ENCODE measurements around the gene POLR1E.
A peak's percentile ranks its signal among the peaks of the same experiment; 100 is the strongest.
"Not testable (repeated sequence)": the region's sequence is repeated elsewhere in the genome, so short reads cannot be mapped to it uniquely, and the experiment has no call there.

POLR1E gene

DNA sequence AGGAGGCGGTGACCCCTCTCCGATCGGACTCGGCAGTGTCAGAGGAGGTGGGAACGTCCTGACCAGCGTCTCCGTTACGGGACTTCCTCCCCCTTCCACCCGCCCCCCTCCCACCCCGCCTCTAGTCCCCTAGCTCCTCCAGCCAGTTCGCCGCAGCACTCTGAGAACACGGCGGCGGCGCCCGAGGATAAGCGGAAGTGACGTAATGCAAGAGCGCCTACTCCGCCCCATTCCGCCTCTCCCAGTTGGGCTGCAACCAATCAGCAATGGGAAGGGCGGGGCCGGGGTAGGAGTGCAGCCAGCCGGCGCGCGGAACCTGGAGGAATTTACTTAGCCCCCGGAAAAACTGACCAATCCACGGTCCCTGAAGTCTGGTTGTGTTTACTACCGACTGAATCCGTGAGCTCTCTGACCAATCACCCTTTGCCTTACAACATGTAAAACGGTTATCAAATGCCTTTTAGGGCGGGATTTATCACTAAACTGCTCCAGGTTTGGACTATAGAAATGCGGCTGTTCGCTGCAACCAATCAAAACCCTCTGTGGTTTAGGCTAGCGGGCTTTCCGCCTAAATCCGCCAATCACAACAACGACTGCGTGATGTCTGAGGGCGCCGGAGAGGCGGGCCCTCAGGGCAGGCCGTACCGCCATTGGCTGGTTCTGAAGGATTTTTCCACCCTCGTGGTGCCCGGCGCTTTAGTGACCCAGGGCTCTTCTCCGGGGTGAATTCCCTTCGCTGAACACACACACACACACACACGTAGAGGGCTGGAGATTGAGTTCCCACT, 20.3 kb upstream of the POLR1E start, which contains the start of gene ZBTB5:
TSS of gene ZBTB5 (minus strand) at position 202 of the 788 bp plus-strand sequence. CDS start 22,899 bp downstream, outside the sequence.
- DNase-seq, result peak; percentile 99

DNA sequence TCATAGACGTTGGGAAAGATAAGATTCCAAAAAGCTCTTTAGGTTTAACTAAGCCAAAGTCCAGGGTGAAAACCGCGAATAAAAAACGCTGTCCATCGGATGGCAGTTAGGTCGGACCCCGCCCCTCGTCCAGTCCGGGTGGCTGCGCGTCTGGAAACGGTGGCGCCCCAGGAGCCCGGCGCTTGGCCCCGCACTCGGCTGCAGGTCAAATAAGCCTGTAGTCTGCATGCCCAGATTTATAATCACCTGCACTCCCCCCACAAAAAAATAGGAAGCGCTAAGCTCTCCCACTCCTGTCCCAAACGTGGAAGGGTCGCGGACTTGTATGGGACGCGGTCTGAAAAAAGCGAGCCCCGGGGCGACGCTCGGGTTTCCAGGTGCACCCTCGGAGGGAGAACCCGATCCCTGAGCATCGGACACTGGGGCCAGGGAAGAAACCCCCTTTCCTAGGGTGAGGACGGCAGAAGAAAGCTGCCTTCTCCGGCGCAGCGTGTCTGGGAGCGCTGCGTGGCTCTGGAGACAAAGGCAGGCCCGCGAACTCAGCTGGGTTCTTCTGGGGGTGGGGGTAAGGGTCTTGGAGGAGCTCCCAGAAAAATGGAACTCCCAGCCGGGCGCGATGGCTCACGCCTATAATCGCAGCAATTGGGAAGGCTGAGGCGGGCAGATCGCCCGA, 19.6 kb upstream of the POLR1E start:
- DNase-seq, result no peak

DNA sequence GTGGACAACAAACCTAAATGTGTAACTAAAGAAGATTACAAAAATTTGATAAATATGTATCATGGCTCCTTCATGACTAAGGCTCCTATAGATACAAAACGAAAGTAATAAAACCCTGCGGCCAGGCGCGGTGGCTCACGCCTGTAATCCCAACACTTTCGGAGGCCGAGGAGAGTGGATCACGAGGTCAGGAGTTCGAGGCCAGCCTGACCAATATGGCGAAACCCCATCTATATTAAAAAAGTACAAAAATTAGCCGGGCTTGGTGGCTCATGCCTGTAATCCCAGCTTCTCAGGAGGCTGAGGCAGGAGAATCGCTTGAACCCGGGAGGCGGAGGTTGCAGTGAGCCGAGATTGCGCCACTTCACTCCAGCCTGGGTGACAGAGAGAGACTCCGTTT, 18.2 kb upstream of the POLR1E start:
- DNase-seq, result not testable (repeated sequence)

DNA sequence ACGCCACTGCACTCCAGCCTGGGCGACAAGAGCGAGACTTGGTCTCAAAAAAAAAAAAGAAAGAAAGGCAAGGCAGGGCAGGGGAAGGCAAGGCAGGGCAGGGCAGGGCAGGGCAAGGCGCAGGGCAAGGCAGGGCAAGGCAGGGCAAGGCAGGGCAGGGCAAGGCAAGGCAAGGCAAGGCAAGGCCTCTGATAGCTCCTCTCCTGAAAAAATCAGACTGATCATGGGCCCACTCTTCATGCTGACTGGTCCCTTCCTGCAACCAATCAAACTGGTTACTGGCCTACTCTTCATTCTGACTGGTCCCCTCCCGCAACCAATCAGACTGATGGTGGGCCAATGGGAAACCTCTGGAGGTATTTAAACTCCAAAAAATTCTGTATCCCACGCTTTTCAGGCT, 17.1 kb upstream of the POLR1E start:
- DNase-seq, result no peak

DNA sequence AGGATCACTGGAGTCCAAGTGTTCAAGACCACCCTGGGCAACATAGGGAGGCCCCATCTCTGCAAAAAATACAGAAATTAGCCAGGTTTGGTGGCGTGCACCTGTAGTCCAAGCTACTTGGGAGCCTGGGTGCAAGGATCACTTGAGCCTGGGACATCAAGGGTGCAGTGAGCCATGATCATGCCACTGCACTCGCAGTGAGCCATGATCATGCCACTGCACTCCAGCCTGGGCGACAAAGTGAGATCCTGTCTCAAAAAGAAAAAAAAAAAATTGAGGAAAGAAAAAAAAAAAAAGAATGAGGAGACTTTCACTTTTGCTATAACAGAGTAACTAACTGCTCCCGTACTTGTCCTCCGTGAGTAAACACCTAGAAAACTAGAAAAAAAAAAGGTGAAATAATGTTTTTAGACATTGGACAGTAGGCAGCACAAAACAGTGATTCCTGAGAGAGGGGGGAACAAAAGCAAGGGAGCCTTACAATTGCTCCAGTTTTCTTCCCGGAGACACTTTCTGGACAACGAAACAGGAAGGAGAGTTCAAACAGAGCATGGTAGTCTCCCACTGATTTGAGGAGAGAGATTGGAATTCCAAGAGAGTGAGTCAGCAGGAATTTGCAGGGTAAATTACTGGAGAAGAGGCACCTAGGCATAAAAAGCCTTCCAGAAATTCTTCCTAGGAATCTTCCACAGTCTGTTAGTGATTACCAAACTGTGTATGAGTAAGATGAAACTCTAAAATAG, 13.6 kb upstream of the POLR1E start:
- no peak for DNase-seq

DNA sequence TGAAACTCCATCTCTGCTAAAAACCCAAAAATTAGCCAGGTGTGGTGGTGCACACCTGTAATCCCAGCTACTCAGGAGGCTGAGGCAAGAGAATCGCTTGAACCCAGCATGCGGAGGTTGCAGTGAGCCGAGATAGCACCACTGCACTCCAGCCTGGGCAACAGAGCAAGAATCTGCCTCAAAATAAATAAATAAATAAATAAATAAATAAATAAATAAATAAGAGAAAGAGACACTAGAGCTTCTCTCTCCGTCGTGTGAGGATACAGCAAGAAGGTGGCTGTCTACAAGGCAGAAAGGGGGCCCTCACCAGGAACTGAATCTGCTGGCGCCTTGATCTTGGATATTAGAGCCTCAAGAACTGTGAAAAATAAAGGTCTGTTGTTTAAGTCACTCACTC, 11.8 kb upstream of the POLR1E start:
- not testable (repeated sequence) for DNase-seq

DNA sequence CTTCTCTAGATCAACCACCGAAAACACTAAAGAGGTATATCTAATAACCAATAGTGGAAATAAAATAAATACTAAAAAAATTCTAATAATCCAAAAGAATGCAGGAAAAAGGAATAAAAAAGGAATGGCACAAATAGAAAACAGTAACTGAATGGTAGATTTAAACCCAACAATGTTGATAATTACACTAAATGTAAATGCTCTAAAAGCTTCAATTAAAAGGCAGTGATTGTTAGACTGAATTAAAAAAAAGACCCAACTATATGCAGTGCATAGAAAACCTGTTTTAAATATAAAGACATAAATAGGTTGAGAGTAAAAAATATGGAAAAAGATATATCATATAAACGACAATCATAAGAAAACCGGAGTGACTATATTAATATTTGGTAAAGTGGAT, 11.3 kb upstream of the POLR1E start:
- DNase-seq, result no peak

DNA sequence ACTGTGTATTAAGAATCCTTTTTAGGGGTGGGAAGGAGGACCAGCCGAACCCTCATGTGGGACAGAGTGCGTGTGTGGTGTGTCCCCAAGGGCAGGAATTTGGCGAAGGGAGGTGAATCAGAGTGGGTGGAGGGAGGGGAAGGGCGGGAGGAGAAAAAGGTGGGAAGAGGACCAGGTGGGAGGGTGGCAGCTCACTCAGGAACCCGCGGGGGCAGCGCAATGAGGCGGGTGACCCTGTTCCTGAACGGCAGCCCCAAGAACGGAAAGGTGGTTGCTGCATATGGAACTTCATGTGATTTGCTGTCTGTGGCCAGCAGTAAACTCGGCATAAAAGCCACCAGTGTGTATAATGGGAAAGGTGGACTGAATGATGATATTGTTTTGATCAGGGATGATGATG, 8.8 kb upstream of the POLR1E start:
- no peak for DNase-seq

DNA sequence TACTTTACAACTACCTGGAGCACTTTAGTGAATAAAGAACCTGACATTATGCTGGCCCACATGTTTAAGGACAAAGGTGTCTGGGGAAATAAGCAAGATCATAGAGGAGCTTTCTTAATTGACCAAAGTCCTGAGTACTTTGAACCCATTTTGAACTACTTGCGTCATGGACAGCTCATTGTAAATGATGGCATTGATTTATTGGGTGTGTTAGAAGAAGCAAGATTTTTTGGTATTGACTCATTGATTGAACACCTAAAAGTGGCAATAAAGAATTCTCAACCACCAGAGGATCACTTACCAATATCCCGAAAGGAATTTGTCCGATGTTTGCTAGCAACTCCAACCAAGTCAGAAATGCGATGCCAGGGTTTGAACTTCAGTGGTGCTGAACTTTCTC, 8.3 kb upstream of the POLR1E start:
- DNase-seq, result not testable (repeated sequence)

DNA sequence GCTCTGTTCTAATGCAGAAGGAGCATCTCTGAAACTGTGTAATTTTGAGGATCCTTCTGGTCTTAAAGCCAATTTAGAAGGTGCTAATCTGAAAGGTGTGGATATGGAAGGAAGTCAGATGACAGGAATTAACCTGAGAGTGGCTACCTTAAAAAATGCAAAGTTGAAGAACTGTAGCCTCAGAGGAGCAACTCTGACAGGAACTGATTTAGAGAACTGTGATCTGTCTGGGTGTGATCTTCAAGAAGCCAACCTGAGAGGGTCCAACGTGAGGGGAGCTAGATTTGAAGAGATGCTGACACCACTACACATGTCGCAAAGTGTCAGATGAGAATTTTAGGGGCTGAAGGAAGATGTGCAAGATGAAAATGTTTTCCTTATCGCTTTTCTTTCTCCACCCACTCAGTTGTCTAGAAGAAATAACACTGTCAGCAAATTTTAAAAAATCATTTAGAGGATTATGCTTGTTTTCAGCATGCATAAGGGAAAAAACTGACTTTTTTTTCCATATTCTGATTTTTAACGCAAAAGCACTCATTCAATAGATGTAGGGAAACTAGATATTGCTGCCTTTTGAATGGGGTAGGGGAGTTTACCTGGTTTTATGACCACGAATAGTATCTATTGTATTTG, 7.6 kb upstream of the POLR1E start:
- DNase-seq, result not testable (repeated sequence)

DNA sequence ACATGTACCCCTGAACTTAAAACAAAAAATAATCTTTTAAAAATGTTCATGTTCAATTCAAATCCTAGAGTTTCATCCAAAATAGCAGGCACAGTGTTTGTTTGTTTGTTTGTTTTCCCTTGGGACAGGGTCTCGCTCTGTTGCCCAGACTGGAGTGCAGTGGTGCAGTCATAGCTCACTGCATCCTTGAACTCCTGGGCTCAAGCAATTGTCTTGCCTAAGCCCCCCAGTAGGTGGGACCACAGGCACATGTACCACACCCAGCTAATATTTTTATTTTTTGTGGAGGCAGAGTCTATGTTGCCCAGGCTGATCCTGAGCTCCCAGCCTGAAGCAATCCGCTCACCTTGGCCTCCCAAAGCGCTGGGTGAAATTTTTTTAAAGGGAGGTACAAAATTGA, 5.0 kb upstream of the POLR1E start:
- no peak for DNase-seq

DNA sequence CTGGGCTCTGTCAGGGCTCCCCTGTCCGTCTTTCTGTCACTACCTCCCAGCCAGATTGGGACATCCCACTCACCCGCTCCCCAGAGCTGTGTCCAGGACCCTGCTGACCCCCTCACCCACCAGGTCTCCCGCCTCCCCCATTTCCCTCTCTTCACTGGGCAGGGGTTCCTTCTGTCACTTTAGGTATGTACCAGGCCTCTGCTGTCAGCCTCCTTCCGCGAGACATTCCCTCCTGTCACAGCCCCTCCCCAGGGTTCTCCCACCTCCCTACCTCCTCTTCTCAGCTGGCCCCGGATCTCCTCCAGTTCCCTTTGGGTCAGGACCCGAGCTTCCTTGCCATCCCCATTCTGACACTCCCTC, 488 bp downstream of the POLR1E start:
- DNase-seq, result no peak

DNA sequence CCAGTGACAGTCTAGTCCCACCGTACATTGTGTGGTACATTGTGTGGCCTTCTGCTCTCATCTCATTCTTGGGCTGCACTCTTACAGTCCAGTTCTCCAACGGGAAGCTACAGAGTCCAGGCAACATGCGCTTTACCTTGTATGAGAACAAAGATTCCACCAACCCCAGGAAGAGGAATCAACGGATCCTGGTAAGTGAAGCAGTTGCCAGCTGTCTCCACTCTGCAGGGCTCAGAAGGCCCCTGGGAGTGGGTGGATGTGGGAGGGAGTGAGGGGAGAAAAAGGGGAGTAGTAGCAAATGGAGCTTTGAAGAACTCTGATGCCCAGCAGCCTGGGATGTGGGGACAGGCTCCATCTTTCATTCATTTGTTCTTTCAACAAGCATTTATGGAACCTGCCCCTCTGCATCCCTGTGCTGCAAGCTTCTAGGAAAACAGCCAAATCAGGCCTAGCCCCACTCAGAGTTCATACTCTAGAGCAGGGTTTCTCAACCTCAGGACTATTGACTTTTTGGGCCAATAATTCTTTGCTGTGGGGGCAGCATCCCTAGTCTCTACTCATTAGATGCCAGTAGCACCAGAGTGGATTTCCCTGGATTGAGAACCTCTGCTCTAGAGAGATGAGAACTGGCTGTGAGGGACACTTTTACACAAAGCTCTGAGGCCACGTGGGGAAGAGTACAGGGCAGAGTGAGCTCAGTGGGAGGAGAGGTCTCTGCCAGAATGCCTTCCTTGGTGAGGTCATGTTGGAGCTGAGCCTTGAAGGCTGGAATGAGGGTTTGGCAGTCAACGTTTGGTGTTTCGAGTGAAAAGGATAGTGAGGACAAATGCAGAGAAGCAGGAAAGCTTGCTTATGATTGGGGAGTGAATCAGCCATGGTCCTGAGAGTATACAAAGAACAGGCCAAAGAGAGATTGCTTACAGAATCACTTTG, 1.1 kb downstream of the POLR1E start:
- no peak for DNase-seq

DNA sequence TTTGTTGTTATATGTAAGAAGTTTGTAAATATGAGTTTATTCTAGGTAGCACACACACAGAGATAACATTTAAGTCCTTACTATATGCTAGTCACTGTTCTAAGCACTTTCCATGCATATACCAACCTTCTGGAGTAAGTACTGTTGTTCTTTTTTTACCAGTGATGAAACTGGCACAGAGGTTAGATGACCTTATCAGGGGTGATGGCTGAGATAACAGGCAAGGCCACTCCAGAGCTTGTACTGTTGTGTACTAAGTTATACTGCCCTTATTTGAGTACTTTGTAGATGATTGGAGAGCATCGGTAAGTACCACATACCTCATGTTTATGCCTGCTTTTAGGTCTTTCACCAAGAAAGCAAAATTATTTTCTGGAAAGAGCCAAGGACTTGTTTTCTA, 6.2 kb downstream of the POLR1E start:
- no peak for DNase-seq

DNA sequence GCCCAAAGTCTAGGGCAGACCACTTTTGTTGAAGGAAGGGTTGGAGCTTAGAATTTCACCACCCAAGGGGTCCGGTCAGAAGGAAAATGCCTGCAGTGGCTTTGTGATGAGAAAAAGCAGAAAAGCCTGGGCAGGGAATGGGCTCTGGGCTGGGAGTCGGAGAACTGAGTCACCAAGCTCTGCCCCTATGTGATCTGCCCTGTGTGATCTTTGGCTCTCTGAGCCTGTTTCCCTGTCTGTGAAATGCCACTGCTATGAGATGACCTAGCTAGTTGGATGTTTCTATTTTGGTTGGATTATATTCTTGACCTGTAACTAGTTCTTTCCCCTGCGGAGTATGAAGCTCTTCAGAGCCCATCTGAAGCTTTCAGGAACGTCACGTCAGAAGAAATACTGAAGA, 9.8 kb downstream of the POLR1E start:
- no peak for DNase-seq

DNA sequence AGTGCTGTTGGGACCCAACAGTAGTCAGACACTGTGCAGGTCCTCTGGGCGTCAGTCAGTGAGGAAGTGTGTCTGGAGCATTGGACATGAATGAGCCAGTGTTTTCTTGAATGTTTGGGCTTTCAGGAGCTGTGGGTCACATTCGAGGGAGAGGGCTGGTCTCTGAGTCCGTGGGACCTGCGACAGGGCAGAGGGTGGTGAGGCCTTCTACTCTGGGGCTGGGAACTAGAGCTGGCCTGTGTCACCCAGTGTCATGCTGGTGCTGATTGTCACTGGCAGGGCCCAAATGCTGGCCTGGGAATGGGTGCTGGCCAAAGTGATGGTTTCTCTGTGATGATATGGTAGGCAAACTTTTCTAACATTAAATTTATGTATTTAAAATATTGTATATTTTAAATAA, 10.3 kb downstream of the POLR1E start:
- DNase-seq, result no peak

DNA sequence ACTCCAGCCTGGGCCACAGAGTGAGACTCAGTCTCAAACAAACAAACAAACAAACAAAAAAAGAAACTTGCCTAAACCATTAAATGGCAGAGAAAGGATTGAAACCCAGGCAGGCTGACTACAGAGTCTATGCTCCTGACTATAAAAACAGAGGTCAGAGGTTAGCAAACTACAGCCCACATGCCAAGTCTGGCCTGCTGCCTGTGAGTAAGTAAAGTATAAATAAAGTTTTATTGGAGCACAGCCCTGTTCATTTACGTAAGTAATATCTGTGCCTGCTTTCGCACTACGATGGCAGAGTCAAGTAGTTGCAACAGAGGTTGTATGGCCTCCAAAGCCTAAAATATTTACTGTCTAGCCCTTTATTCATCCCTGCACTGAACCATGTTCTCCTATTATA, 11.6 kb downstream of the POLR1E start:
- no peak for DNase-seq

DNA sequence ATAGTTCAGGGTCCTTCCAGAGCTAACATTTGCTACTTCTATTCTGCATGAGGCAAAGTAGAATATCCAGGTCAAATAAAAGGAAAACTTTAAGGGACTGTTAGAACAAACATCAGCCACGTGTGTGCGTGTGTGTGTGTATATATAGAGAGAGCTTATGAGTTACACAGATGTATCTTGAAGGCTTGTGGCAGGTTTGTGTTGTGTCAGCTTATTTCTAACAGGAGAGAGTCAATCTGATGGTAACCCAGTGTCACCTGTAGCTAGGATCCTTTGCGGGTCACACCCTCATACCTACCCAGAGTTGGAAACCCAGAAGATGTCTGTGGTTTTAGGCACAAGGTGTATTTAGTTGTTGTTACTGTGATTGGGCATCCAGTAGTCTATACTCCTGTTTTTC, 12.7 kb downstream of the POLR1E start:
- DNase-seq, result no peak

DNA sequence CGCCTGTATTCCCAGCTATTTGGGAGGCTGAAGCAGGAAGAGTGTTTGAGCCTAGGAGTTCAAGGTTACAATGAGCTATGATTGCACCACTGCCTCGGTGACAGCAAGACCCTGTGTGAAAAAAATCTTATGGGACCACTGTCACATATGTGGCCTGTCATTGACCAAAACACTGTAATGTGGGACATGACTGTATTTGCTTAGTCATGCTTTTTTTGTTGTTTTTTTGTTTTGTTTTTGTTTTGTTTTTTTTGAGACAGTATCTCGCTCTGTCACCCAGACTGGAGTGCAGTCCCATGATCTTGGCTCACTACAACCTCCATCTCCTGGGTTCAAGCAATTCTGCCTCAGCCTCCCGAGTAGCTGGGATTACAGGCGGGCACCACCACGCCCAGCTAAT, 13.5 kb downstream of the POLR1E start:
- no peak for DNase-seq

DNA sequence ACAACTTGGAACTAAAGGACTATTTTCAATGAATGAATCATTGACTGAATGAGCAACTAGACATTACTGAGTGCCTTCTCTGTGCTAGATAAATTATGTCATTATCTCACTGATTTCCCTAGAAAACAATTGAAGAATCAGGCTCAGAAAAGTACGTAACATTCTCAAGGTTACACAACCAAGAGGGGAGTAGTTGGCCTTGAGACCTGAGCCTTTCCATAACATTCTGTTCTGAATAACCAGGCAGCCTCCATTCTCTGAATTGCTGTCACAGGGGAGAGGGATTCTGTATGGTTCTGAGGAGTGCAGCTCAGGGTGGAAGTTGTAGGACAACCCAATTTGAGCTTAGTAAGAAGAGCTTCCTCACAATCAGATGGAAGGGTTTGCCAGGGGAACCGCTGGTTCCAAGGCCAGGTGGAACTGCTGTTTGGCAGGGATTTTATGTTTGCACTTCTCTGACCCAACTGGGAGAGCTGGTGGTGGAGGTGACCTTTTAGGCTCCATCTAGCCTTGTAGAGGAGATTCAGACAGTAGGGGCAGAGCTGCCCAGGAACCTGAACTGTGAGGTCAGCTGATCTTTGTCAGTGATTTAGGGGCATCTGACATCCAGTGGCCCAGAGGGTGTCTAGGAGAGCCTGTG, 16.3 kb downstream of the POLR1E start:
- no peak for DNase-seq

DNA sequence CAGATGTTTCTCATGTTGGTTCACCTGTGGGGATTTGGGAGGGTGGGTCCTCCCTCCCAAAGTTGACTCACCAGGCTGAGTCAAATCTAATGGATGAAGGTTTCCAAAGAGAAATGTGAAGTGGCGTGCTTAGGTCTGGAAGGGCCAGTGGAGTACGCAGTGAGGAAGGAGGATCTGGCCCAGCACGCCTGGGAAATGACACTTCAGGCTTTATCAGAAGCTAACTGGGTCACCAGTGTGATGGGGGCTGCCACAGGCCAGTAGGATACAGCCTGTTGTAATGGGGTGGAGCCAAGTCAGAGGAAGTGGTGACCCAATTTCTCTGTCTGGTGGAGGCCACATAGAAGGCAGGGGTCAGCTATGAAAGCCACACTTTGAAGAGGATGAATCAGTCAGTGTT, 18.0 kb downstream of the POLR1E start:
- no peak for DNase-seq

DNA sequence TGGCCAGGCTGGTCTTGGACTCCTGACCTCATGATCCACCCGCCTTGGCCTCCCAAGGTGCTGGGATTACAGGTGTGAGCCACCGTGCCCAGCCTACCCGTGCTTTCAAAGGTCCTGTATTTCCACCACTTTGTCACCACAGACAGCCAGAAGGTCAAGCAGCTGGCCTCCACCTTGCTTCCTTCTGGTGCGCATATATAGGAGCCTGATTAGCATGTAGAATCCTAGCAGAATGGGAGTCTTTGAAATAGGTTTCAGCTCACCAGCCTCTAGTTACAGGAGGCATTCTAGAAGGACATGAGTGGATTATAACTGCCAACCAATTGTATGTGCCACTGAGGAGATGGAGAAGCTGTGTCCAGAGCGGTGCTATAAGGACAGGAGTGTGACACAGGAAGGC, 18.9 kb downstream of the POLR1E start:
- DNase-seq, result no peak

All from DMS153 (cell line).